Transverse colon (tissue), 4 donors: ENCODE measurements around the gene PLK4.

Experiments used
- POLR2A ChIP-seq: fragments of 450-650 bp; IDR thresholded peaks from one replicate; pipeline ENCODE4 v1.6.1; 2016; ENCODE audit warnings: antibody characterized with exemption, mild to moderate bottlenecking, moderate library complexity
- POLR2AphosphoS5 ChIP-seq, 3 donors: sonication (generic); formaldehyde crosslinking; IDR thresholded peaks; one replicate each; pipeline ENCODE4 v1.6.1; 2016; ENCODE audit warnings: antibody characterized with exemption in 3 of 3
- TF ChIP-seq, protein P1 (sequence below), 5 experiments: fragments of 200-600 bp in 3 of 5; fragments of 450-650 bp in 2 of 5; sonication (generic) in 3 of 5; IDR thresholded peaks; 1 replicate in 2 of 5; 2 replicates in 3 of 5; pipeline ENCODE4 v1.5.1; 2016 to 2017; ENCODE audit warnings: antibody characterized with exemption in 5 of 5, inconsistent platforms in 3 of 5, mild to moderate bottlenecking in 2 of 5, moderate library complexity in 1 of 5

DNA sequence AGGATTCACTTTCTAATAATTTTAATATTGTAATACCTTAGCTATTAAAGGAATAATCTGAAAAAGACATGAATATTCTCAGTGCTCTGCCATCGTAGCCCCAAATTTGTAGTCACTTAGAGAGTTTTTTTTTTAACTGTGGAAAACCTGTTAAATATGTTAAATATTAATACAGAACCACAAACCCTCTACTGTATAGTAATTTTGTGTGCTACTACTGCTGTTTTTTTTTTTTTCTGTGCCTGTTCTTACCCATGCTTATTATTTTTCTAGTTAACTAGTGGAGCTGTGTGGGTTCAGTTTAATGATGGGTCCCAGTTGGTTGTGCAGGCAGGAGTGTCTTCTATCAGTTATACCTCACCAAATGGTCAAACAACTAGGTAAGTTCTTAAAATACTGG lies 15.8 kb downstream of the PLK4 start:
- TF ChIP-seq, protein P1, sequence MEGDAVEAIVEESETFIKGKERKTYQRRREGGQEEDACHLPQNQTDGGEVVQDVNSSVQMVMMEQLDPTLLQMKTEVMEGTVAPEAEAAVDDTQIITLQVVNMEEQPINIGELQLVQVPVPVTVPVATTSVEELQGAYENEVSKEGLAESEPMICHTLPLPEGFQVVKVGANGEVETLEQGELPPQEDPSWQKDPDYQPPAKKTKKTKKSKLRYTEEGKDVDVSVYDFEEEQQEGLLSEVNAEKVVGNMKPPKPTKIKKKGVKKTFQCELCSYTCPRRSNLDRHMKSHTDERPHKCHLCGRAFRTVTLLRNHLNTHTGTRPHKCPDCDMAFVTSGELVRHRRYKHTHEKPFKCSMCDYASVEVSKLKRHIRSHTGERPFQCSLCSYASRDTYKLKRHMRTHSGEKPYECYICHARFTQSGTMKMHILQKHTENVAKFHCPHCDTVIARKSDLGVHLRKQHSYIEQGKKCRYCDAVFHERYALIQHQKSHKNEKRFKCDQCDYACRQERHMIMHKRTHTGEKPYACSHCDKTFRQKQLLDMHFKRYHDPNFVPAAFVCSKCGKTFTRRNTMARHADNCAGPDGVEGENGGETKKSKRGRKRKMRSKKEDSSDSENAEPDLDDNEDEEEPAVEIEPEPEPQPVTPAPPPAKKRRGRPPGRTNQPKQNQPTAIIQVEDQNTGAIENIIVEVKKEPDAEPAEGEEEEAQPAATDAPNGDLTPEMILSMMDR (IDR thresholded peaks at IDR 0.05), result no peak
- no peak for TF ChIP-seq POLR2A
- no peak for TF ChIP-seq POLR2AphosphoS5 (IDR thresholded peaks at IDR 0.05)
